IMR-90 (cell line): ENCODE data around the gene CLK3. TPM values are rescaled to one million over a fixed set of nuclear protein-coding genes. Genes with fewer than 3 reads are reported as not detected.
A peak's percentile ranks its signal among the peaks of the same experiment; 100 is the strongest.

Experiments used
- ATAC-seq: fragments of 200-7000 bp; cut with Tn5 transposase; 2 replicates; pipeline ENCODE4 v1.9.1; 2020; ENCODE audit warnings: low read depth, mild to moderate bottlenecking, moderate library complexity
- BruUV-seq: library from RNA; stranded (reverse); fragments of 400-500 nt; replicated peaks from 2 replicates; lab custom pipeline; 2021; lab: Mats Ljungman, UMichigan
- CTCF ChIA-PET: fragments of 300-600 bp; formaldehyde crosslinking; extraction: SDS; loops from one replicate; lab custom pipeline; 2021; ENCODE audit warnings: antibody characterized with exemption; lab: Yijun Ruan, JAX
- POLR2A ChIA-PET: fragments of 300-600 bp; sonication (Branson Sonifier 250); formaldehyde crosslinking; loops from one replicate; lab custom pipeline; 2022; ENCODE audit warnings: antibody characterized with exemption; ENCODE audit not compliant: unreplicated experiment; lab: Charles Lee
- DNase-seq: peaks from one replicate; pipeline ENCODE4 v3.0.0; 2013
- H2AFZ ChIP-seq: replicated peaks from 2 replicates; pipeline ENCODE3; 2013; ENCODE audit warnings: low read length, mild to moderate bottlenecking; ENCODE audit not compliant: poor library complexity
- H2AK5ac ChIP-seq: 2 replicates; pipeline ENCODE4 v1.6.1; 2013; ENCODE audit warnings: low read depth, low read length, inconsistent platforms
- H2AK9ac ChIP-seq: replicated peaks from 2 replicates; pipeline ENCODE3; 2013; ENCODE audit warnings: mild to moderate bottlenecking, low read depth, low read length, moderate library complexity; ENCODE audit not compliant: poor library complexity
- H2BK120ac ChIP-seq: 2 replicates; pipeline ENCODE4 v1.6.1; 2013; ENCODE audit warnings: low read depth, low read length, inconsistent platforms
- H2BK15ac ChIP-seq: 3 replicates; pipeline ENCODE4 v1.6.1; 2013; ENCODE audit warnings: low read depth, low read length, inconsistent platforms
- H2BK20ac ChIP-seq: 2 replicates; pipeline ENCODE4 v1.6.1; 2013; ENCODE audit warnings: low read depth, mild to moderate bottlenecking, inconsistent platforms, low read length, moderate library complexity
- H2BK5ac ChIP-seq: 2 replicates; pipeline ENCODE4 v1.6.1; 2013; ENCODE audit warnings: mild to moderate bottlenecking, low read depth, low read length, inconsistent platforms; ENCODE audit not compliant: poor library complexity, severe bottlenecking
- H3K14ac ChIP-seq: replicated peaks from 2 replicates; pipeline ENCODE4 v1.6.1; 2013; ENCODE audit warnings: low read depth, low read length, inconsistent platforms
- H3K18ac ChIP-seq: 2 replicates; pipeline ENCODE4 v1.6.1; 2013; ENCODE audit warnings: low read depth, low read length, control low read depth
- H3K23ac ChIP-seq: 2 replicates; pipeline ENCODE4 v1.6.1; 2013; ENCODE audit warnings: low read depth, low read length, inconsistent platforms
- H3K27ac ChIP-seq: 2 replicates; pipeline ENCODE4 v1.5.1; 2013; ENCODE audit warnings: mild to moderate bottlenecking, control low read depth, low read length; ENCODE audit not compliant: insufficient read depth
- H3K27me3 ChIP-seq: 2 replicates; pipeline ENCODE4 v1.6.1; 2013; ENCODE audit warnings: low read length; ENCODE audit not compliant: control insufficient read depth, insufficient read depth
- H3K36me3 ChIP-seq: 2 replicates; pipeline ENCODE4 v1.6.1; 2013; ENCODE audit warnings: low read length, mixed read lengths; ENCODE audit not compliant: control insufficient read depth, insufficient read depth
- H3K4ac ChIP-seq: 2 replicates; pipeline ENCODE4 v1.6.1; 2013; ENCODE audit warnings: low read depth, low read length, inconsistent platforms
- H3K4me1 ChIP-seq: 2 replicates; pipeline ENCODE4 v1.6.1; 2013; ENCODE audit warnings: low read length, mixed read lengths; ENCODE audit not compliant: control insufficient read depth, insufficient read depth
- H3K4me2 ChIP-seq: 2 replicates; pipeline ENCODE4 v1.6.1; 2013; ENCODE audit warnings: low read depth, mild to moderate bottlenecking, control low read depth, low read length, moderate library complexity
- H3K4me3 ChIP-seq: 2 replicates; pipeline ENCODE4 v1.5.1; 2013; ENCODE audit warnings: low read depth, mild to moderate bottlenecking, control low read depth, low read length, moderate library complexity; ENCODE audit not compliant: insufficient read depth
- H3K56ac ChIP-seq: 2 replicates; pipeline ENCODE4 v1.6.1; 2013; ENCODE audit warnings: low read length, inconsistent platforms; ENCODE audit not compliant: insufficient read depth; ENCODE audit errors: extremely low read depth
- H3K79me1 ChIP-seq, 2 experiments: 2 replicates each; pipeline ENCODE4 v1.6.1; 2013; ENCODE audit warnings: low read length in 2 of 2, inconsistent platforms in 1 of 2, low read depth in 1 of 2
- H3K9ac ChIP-seq: 2 replicates; pipeline ENCODE4 v1.6.1; 2013; ENCODE audit warnings: low read depth, low read length, control low read depth
- H3K9me1 ChIP-seq: 2 replicates; pipeline ENCODE4 v1.6.1; 2013; ENCODE audit warnings: low read length, inconsistent platforms; ENCODE audit not compliant: insufficient read depth
- H3K9me3 ChIP-seq: 2 replicates; pipeline ENCODE4 v1.6.1; 2013; ENCODE audit warnings: low read length; ENCODE audit not compliant: control insufficient read depth, insufficient read depth
- H4K20me1 ChIP-seq: 2 replicates; pipeline ENCODE4 v1.6.1; 2013; ENCODE audit warnings: low read length, inconsistent platforms; ENCODE audit not compliant: insufficient read depth
- H4K5ac ChIP-seq: 2 replicates; pipeline ENCODE4 v1.6.1; 2013; ENCODE audit warnings: mild to moderate bottlenecking, low read depth, low read length, control low read depth
- H4K8ac ChIP-seq, 2 experiments: 2 replicates each; pipeline ENCODE4 v1.6.1; 2013; ENCODE audit warnings: low read depth in 2 of 2, low read length in 2 of 2, control low read depth in 1 of 2, inconsistent platforms in 1 of 2
- H4K91ac ChIP-seq: 2 replicates; pipeline ENCODE4 v1.6.1; 2013; ENCODE audit warnings: low read depth, low read length, inconsistent platforms; ENCODE audit not compliant: insufficient read depth
- CEBPB ChIP-seq: IDR thresholded peaks from 2 replicates; pipeline ENCODE4 v1.6.1; 2012; ENCODE audit warnings: low read depth, low read length, improper control_type of control experiment
- CHD1 ChIP-seq: IDR thresholded peaks from 2 replicates; pipeline ENCODE4 v1.6.1; 2012; ENCODE audit warnings: low read depth, low read length, improper control_type of control experiment
- ELK1 ChIP-seq: fragments of 150-350 bp; IDR thresholded peaks from 2 replicates; pipeline ENCODE4 v1.6.1; 2016; ENCODE audit warnings: low read depth, mild to moderate bottlenecking, low read length, moderate library complexity, borderline replicate concordance
- MAZ ChIP-seq: IDR thresholded peaks from 2 replicates; pipeline ENCODE4 v1.6.1; 2012; ENCODE audit warnings: low read depth, mild to moderate bottlenecking, low read length, improper control_type of control experiment, moderate library complexity, borderline replicate concordance
- MXI1 ChIP-seq: IDR thresholded peaks from 2 replicates; pipeline ENCODE4 v1.6.1; 2012; ENCODE audit warnings: low read depth, mild to moderate bottlenecking, low read length, moderate library complexity, borderline replicate concordance
- NFE2L2 ChIP-seq: fragments of 150-350 bp; IDR thresholded peaks from 2 replicates; pipeline ENCODE4 v1.6.1; 2016; ENCODE audit warnings: low read depth, mild to moderate bottlenecking, low read length
- RFX5 ChIP-seq: IDR thresholded peaks from 2 replicates; pipeline ENCODE4 v1.8.0; 2012; ENCODE audit warnings: low read depth, mild to moderate bottlenecking, low read length, moderate library complexity
- SMC3 ChIP-seq: fragments of 150-350 bp; IDR thresholded peaks from 2 replicates; pipeline ENCODE4 v1.6.1; 2016; ENCODE audit warnings: low read depth, mild to moderate bottlenecking, antibody characterized with exemption, low read length, moderate library complexity
- USF2 ChIP-seq: fragments of 150-350 bp; IDR thresholded peaks from 2 replicates; pipeline ENCODE4 v1.6.1; 2017; ENCODE audit warnings: mild to moderate bottlenecking, antibody characterized with exemption, low read length, low read depth
- WGBS, 2 experiments: methylation state at CpG; one replicate each; pipeline versions ENCODE4 v1.1.5 to v1.1.7; 2013; ENCODE audit warnings: missing lambda C conversion rate in 2 of 2; ENCODE audit not compliant: insufficient read length in 1 of 2; ENCODE audit errors: extremely low coverage in 2 of 2; 5-methylcytosine and 5-hydroxymethylcytosine counted together
- dilution Hi-C: fragments of 300-500 bp; cut with HindIII; formaldehyde crosslinking; loops from one replicate; pipeline ENCODE4 v1.14.3; 2018; ENCODE audit warnings: low sequenced_read_pairs; ENCODE audit not compliant: unreplicated experiment
- in situ Hi-C: fragments of 300-500 bp; cut with MboI; formaldehyde crosslinking; loops from 3 replicates; pipeline ENCODE4 v1.14.3; 2019; ENCODE audit warnings: low sequenced_read_pairs, inconsistent platforms, mixed read lengths
- intact Hi-C: fragments of 100-400 bp; cut with micrococcal nuclease; formaldehyde crosslinking; loops from 2 replicates; pipeline ENCODE4 v1.10.0; 2022
- polyA plus RNA-seq, 3 experiments: library from polyadenylated mRNA; depleted of rRNA; stranded (reverse); fragments of >200 nt; gene quantifications; 2 replicates each; pipeline ENCODE4 v1.2.3, GENCODE V29; 2012; ENCODE audit warnings: low replicate concordance in 1 of 3
- total RNA-seq: library from RNA; depleted of rRNA; stranded (reverse); fragments of >200 nt; gene quantifications from 2 replicates; pipeline ENCODE4 v1.2.3, GENCODE V29; 2012

CLK3 gene
- total and polyA plus RNA-seq, 2 of the 4 experiments (the other 2 are of a cell fraction) = 84.7 to 117 TPM

DNA sequence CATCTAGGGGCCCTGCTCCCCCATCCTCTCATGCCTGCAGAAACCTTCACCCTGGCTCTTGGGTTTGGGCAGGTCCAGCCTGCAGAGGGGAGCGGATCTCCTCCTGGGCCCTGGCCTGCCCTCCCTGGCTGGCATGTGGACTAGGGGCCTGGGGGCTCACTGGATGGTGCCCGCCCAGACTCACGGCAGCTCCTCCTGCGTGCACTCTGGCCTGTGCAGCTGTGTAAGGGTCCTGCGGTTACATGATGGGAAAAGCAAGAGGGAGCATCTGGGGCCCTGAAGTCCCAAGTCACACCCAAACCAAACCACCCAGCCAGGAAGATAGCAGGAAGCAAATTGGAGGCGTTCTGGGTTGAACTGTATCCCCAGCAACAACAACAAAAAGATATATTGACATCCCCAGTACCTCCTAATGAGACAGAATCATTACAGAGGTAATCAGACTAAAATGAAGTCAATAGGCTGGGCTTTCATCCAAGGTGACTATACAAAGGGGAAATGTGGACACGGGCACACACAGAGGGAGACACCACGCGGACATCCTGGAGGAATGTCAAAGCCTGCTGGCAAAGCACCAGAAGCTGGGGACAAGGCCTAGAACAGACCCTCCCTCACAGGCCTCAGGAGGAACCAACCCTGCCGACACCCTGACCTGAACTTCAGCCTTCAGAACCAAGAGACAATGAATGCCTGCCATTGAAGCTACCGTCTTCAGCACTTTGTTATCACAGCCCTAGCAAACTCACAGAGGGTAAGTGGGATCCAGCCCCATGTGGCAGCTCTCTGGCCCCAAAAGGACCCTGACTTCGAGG is 10.4 kb upstream of the CLK3 start:
- no peak overlapping the region for H3K23ac ChIP-seq
- DNase-seq (no peak), ATAC-seq (no peak)
- H2AK5ac ChIP-seq = no peak overlapping the region
- H2BK15ac ChIP-seq = no peak overlapping the region
- TF ChIP-seq SMC3 (no peak), MXI1 (no peak), RFX5 (no peak), CHD1 (no peak), CEBPB (no peak), MAZ (no peak), NFE2L2 (no peak), USF2 (no peak), ELK1 (no peak)
- no peak overlapping the region for H3K14ac ChIP-seq
- H3K4me2 ChIP-seq = no peak overlapping the region
- no TSS peak for BruUV-seq
- H3K27ac ChIP-seq = no peak overlapping the region
- no peak overlapping the region for H3K4me3 ChIP-seq
- dilution Hi-C loops (no loop called here), in situ Hi-C loops (no loop called here), intact Hi-C loops (no loop called here)
- 13% methylated on average over 3 of the region's 12 CpGs; no CpG with 5 or more reads in 1 of the 2 experiments for WGBS, 2 experiments
- POLR2A ChIA-PET = no interaction called here
- H3K4ac ChIP-seq = no peak overlapping the region
- H4K8ac ChIP-seq = no peak overlapping the region
- no peak overlapping the region for H2BK20ac ChIP-seq
- H3K18ac ChIP-seq = no peak overlapping the region
- CTCF ChIA-PET = no interaction called here
- no peak overlapping the region for H3K56ac ChIP-seq
- H4K91ac ChIP-seq = no peak overlapping the region
- H3K9ac ChIP-seq = no peak overlapping the region
- no peak overlapping the region for H2BK5ac ChIP-seq
- peaks cover 5% of the 10 kb centered on the region; the same call in 1 of the 2 replicates for H3K27me3 ChIP-seq
- peak overlapping the region; percentile 48 for H2AFZ ChIP-seq
- H3K79me1 ChIP-seq = no peaks in the 10 kb centered on the region
- no peaks in the 10 kb centered on the region for H3K36me3 ChIP-seq
- H3K4me1 ChIP-seq = peaks cover under 1% of the 10 kb centered on the region; the same call in 1 of the 2 replicates
- H4K20me1 ChIP-seq = 0 out of 2 replicates have a peak, but pooled peaks cover 3% of the 10 kb centered on the region
- no peaks in the 10 kb centered on the region for H3K9me3 ChIP-seq
- peak overlapping the region; percentile 9 for H2AK9ac ChIP-seq
- H3K9me1 ChIP-seq = no peaks in the 10 kb centered on the region
- no peak overlapping the region for H4K5ac ChIP-seq
- H2BK120ac ChIP-seq = no peak overlapping the region
